Stimulated activated CD4-positive, alpha-beta T cell treated with anti-CD3 and anti-CD28 coated beads, TNF-alpha, amount 100 ng/mL, for 1 hour (primary cell): Measurements from ENCODE around the gene PTPRT.

Experiments used
- DNase-seq, 3 donors: peaks; one replicate each; pipeline ENCODE4 v3.0.0-alpha.2; 2020; ENCODE audit warnings: low read depth in 3 of 3, low spot score in 1 of 3

PTPRT gene

DNA sequence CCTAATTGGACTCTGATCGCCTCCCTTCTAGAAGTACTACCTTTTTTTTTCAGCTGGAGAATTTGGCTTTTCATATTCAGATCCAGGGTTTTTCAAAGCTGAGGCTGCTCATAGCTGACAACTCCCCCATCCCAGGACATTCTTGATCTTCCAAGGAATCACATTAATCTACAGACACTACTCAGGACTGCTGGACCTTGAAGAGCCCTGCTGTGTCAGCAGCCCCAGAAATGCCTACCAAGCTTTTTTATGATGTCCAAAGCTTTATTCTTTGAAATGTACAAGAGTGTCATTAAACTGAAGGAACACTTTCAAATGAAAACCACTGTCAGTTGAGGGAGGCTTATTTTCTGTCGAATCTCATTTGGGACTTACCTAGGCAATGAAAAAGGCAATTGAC lies 704.1 kb downstream of the PTPRT start:
- DNase-seq, result no peak

DNA sequence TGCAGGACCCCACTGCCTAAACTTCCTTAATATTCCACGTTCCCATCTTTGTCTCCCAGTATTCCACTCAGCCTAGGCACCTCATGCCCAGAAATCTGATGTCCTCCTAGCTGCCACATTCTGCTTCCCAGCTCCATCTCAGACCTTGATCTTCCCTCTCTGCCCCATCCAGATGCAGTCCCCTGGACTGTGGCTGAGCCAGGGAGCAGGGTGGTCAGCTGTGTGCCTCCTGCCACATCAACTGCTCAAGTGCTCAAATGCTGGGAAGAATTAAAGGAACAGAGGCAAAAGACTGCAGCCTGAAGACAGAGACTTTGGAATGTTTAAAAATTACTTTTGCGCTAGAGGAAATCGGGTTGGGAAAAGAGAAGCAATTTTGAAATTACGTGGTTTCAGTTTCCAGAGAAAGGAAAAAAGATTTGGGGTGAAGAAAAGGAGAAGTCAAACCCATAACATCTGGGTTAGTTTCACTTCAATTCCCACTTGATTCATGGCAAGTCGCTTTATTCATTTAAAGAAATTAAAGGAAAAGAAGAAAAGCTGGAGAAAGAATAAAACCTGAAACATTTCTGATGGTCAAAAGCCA lies 704.8 kb downstream of the PTPRT start:
- DNase-seq, result no peak

DNA sequence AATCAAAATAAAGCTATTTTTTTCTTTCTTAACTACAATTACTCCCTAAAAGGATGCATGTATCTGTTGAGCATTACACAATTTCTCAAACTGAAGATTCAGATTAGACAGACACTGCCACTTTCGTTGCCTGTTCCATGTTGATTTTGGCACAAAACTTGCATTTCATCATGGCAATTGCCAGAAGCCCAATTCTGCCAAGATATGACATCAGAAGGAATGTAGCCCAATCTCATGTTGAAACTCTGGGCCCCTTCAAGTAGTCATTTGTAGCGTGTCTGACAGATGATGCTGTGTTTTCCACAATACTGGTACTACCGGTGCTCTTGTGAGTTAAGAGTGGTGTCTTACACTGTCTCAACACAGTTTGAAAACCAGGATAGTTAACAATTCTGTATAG lies 705.4 kb downstream of the PTPRT start:
- no peak for DNase-seq

DNA sequence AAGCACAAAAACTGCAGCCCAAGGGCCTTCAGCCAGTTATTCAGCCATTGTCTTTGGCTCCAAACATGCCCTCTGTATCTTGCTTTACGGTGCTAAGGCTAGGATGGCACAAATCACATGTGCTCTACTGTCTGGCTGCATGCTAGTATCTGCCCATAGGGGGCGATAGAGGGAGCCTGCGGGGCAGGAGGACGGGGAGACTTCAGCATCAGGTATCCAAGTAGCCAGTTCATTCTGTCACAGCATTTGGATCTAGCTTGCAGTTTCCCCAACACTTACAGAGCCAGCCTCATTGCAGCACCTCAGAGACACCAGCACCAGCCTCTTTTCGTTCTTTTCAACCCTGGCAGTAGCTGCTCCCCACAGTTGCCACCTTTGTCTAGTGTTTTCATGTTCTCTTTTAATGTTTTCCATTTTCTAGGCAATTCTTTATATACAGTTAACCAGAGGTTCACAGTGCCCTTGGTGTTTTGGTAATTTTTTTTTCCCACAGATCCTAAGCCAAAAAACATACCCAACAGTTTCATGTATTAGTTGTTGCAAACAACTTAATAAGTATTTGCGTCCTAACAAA lies 705.9 kb downstream of the PTPRT start:
- no peak for DNase-seq

DNA sequence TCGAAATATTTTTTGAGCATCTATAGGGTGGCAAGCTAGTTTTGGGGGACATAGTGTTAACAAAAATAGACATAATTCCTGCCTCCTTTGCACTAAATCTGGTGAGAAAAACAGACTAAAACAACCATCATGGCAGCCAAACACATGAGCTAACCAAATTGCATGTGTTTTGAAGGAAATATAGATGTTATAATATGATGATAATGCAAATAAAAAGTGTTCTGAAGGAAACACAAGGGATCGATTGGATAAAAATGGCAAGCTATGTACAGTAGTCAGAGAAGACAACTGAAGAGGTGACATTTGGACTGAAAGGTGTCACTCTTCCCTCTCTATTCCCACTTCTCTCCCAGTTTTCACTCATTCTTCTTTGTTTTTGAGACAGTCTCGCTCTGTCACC lies 706.9 kb downstream of the PTPRT start:
- no peak for DNase-seq

DNA sequence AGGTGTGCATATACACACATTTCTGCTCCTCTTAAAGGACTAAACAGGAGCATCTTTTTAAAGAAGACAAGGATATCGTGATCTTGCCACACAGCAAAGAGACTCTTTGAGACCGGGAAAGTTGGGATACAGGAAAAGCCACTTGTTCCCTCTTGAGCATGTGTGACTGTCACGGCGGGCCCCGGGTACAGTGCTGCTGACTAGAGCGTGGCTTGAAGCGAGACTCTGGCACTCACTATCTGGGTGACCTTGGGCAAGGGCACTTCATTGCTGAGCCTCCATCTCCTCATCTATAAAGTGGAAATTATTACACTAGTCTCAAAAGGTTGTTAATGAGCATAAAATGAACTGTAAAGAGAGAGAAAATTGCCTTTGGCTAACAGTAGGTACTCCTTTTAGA lies 713.9 kb downstream of the PTPRT start:
- DNase-seq, result no peak

DNA sequence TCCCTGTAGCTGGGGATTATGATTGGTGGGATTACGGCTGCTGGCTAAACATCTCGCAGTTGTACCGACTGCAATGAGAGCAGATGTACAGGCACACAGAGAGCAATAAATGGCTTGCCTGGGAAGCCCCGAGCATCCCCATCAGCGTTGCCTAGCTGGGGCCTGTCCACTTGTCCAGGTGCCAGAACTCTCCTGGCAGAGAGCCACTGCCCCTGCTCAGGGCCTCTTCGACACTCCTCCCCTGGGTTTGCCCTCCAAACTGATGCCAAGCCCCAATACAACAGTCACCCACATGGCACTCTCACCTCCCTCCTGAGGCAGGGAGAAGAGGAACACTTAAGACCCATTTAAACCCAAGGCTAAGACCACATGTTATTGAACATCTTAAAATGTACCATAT lies 715.1 kb downstream of the PTPRT start:
- no peak for DNase-seq

DNA sequence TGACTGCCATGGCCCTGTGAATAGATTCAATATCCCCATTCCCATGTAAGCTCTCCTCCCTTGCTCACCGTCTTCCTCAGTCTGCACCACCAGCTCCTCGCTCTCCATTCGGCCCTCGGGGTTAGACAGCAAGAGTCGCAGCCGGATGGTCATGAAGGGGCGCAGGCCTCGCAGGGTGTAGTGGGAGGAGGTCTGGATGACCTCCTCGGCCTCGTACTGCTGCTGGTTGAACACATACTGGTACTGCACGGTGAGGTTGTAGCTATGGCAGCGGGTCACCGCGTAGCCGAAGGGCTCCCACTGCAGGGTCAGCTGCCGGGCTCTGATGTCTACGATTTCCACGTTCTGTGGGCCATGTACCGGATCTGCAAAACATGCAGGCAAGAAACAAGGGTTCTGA lies 717.5 kb downstream of the PTPRT start:
- DNase-seq, result no peak

DNA sequence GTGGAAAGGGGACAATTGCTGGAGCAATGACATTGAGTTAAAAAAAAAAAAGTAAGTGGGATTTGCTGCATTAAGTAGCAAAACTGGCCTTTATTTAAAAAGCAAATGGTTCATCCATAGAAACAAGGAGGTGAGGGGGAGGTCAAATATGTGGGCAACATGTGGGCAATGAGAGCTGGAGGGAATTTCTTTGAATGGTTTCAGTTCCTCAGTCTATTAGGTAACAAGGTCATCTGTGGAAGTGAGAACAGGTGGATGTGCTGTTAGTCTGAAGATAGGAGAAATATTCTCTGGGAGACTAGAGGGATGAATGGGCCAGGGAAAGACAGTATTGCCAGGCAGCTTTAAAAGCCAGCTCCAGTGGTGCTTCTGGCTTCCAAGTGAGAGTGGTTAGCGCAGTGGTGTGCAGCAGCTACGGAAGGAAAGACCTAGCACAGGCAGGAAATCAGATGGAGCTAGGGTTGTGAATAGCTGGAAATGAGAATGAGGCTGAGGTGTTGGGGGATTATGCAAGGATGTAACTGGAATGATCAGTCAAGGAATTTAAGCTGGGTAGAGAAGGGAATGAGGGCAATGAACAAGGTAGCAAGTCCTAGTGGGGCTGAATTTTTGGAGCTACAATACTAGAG lies 727.6 kb downstream of the PTPRT start:
- no peak for DNase-seq

DNA sequence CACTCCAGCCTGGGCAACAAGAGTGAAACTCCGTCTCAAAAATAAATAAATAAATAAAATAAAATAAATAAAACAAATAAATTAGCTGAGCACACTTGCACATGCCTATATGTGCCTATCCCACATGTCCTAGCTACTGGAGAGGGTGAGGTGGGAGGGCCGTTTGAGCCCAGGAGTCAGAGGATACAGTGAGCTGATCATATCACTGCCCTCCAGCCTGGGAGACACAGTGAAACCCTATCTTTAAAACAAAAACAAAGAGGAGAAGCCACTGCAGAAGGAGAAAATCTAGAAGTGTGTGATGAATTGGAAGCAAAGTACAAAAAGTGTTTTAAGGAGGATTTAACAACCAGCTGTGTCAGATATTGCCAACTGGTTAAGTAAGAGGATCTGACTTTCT lies 728.4 kb downstream of the PTPRT start:
- DNase-seq, result no peak

DNA sequence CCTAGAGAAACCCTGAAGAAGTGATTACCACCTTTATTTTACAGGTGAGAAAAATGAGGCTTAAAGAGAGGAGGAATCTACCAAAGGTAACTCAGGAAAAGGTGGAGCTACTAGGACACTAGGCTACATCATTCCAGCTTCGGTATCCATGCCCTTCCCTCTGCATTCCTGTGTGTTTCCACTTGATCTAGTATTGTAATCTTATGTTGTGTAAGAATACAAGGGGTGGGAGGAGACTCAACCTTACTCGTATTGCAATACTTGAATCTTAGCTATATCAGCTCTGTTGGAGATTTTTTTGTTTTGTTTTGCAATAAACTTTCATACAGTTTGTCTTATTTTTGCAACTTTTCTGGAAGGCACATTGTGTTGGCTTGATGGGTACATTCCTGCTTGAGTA lies 742.4 kb downstream of the PTPRT start:
- DNase-seq, result no peak

DNA sequence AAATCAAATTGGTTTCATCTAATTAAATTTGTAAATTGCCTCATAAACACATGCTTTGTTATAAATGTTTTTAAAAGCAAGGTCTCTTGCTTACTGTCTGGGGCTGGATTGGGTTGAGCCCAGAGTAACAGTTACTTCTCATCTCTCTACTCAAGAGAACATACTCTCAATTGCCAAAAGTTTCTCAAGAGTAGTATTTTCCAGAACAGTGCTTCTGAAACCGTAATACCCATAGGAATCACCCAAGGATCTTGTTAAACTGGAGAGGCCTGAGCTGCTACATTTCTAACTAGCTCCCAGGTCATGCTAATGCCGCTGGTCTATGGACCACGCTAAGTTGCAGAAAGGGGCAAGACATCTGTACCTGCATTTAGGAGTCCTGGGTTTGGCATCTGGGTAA lies 744.9 kb downstream of the PTPRT start:
- no peak for DNase-seq

DNA sequence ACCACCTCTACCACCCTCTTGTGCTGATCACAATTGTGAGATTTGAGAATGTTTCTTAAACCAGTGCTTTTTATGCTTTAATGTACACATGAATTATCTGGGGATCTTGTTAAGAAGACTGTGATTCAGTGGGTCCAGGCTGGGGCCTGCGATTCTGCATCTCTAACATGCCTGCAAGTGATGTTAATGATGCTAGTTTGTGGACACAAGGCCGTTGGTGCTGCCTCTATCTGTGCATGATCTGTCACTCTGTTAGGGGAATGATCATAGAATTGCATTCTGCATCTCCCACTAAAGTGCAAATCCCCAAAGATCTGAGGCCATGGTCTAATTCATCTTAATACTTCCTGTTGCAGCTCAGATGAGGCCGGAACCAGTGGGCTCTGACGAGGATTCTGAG lies 746.5 kb downstream of the PTPRT start:
- DNase-seq, result no peak

DNA sequence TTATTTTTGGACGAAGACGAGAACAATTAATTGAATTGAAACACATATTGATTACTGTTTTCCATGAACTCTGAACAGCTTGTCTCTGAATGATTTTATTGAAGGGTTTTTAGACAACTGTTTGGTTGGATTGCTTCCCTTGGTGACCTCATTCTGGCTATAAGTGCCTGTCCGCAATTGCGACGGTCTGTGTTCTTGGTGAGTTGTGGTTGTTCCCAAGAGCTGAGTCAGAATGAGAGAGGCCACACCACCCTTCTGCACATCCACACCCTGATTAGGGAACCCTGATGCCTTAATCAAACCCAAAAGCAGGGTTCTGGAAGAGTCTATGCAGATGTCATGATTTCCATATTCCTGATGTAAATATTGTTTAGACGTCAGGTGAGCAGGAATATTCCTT lies 747.0 kb downstream of the PTPRT start:
- DNase-seq, result no peak

DNA sequence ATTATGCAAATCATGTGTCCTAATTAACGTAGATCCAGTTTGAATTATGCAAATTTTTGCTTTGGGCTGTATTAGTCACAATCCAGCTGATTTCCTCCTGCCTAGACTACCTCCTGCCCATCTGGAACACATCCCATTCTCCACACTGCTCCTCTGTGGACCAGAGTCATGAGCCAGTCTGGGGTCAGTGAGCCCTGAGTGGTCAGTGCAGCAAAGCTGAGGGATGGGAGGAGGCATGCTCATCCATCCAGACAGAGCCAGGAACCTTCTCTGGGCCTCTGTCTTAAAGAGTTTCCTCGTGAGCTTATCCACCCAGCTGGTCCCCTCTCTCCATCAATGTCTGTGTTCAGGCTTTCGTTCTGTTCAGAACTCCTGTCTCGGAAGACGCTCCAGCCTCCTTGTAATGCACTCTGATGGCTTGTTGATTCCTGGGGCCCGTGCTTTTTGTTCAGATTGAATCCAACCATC lies 747.8 kb downstream of the PTPRT start:
- DNase-seq, result no peak

DNA sequence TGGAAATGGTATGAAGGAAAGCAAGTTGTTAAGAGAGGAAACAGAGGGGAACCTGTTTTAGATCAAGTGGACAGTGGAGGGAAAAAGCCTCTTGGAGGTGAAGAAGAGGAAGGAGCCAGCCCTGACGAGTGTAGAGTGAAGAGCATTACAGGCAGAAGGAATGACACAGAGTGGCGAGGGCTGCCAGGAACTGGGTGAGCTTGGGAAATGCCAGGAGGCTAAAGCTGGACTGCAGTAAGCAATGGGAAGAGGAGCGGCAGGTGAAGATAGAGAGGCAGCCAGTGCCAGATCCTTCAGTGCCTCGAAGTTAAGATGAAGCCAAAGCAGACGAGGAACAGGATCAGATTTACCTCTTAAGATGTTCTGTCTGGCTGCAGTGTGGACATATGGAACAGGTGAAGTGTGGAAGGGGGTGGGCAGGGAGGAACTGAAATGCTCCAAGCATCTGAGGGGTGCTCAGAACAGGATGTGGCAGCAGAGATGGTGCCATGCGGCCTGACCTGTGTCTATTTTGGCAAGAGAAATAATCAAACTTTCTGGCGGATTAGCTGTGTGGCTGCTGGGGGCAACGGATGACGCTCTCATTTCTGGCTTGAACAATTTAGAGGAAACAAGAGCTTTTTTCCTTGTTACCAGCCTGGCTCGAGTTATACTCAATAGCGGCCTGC lies 748.4 kb downstream of the PTPRT start:
- DNase-seq, result no peak

DNA sequence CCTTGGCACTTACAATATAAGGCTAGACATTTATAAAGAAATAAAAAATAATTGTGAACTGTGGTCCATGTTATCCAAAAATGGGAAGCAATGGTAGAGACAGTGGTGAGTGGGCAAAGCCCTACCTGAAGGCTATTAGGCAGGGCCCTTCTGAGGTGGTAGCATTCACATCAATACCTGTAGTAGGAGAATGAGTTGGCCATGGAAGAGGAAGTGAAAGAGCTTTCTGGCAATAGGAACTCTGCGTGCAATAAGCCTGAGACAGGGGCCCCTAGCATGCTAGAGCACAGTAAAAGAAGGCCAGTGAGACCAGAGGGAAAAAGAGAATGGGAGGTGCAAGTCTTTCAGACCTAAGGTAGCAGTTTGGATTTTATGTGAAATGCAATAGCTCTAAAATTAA lies 754.5 kb downstream of the PTPRT start:
- DNase-seq, result no peak

DNA sequence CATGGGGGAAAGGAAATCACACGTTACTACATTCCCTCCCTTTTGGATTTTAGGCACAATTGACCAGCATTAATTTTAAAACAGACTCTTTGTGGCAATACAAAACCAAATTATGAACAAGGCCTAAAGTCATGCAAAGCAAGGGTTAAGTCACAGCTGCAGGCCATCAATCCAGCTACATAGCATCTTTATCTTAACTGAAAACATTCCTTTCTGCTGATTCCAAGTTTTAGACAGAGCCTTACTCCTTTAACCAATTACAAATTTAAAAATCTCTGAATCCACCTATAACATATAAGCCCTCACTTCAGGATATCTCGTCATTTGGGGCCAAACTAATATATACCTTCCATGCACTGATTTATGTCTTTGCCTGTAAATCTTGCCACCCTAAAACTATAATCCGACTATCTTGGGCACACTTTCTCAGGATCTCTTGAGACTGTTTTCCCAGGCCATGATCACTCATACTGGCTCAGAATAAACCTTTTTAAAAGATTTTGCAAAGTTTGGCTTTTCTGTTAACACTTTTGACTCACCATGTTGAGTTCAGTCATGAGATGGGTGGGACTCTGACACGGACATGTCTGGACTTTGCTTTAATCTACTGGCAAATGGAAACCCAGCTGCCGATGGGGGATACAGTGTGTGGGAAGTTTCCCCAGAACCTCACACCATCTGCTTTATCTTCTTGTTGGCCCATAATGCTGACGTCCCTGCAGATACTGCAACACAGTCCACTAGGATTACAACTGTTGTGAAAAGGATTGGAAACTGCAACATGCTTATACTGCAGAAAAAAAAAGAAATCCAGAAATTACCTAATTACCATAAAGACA lies 757.0 kb downstream of the PTPRT start:
- DNase-seq, result no peak

DNA sequence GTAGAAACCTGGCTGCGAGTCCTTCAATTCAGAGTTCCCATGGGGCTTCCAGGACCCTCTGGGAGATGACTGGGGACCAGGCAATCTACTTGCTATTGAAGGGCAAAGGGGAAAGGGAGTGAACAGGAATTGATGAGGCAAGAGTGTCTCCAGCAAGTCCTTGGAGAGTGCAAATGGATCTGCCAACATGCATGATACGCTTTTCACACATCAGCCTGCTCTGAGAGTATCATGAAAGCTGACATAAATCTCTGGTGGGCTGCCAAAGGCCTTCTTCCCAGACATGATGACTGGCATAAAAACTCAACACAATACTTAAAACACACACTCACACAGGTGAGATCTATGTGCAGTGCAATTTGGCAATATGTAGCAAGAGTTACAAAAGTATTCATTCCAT lies 759.1 kb downstream of the PTPRT start:
- no peak for DNase-seq

DNA sequence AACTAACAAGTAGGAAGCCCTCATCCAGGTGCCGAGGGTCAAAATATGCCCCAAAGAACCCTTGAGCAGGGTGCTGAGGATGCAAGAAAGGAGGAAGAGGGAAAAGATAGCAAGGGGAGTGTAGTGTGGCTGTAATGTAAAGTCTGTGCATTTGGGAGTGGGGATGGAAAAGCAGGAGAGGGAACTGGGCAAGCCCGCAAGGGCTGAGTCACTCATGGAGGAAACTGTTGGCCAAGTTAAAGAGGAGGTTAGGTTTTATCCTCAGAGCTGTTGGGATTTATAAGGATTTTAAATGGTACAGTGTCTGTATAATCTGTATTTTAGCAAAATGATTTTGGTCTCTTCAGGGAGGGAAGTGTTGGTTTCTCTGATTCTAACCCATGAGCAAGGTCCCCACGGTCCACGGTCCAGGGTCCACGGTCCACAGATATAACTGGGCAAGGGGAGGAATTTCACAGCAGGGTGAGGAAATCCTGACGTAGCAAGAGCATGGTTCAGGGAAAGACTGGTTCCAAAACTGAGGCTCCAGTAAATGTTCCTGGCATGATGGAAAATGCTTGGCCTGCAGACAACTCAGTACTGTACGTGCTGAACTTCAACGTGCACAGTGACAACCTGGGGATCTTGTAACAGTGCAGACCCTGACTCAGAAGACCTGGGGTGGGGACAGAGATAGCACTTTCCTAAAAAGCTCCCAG lies 759.8 kb downstream of the PTPRT start:
- DNase-seq, result no peak
